Amniotic stem cell (primary cell): Measurements from ENCODE around the gene GGPS1.
"Not testable (repeated sequence)": the region's sequence is repeated elsewhere in the genome, so short reads cannot be mapped to it uniquely, and the experiment has no call there.

Experiments used
- DNase-seq: peaks from one replicate; lab custom pipeline; 2025; lab: John Stamatoyannopoulos, UW

Gene GGPS1

GRCh38 chr1:235328271-235329138, at the start of gene GGPS1:
TSS of gene GGPS1 (plus strand) at chr1:235328570. CDS start at chr1:235335265, 6,695 bp downstream.
- peak; percentile 99 for DNase-seq

DNA sequence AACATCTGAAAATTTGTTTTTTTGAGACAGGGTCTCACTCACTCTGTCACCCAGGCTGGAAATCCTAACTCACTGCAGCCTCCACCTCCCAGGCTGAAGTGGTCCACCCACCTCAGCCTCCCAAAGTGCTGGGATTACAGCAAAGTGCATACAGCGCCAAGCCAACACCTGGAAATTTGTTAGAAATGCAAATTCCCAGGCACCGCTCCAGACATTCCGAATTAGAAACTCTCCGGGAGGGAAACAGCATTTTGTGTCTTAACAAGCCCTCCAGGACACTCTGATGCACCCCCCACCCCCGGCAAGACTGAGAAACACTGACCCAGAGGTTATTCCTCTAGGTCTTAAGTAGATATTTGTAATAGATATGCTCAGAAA, 49.5 kb upstream of the GGPS1 start:
- DNase-seq: no peak

DNA sequence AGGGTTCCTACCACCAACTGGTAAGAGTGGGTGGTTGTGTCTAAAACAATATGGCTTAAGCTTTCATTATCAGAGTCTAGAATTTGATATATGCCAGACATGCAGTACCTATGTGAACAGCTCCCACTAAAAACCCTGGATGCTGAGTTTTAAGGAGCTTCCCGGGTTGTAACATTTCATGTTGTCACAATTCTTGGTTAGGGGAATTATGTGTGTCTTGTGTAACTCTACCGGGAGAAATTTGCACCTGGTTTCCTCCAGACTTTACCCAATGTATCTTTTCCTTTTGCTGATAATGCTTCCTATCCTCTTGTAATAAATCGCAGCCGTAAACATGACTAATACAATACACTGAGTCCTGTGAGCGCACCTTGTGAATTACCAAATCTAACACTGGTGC, 48.7 kb upstream of the GGPS1 start:
- no peak for DNase-seq

DNA sequence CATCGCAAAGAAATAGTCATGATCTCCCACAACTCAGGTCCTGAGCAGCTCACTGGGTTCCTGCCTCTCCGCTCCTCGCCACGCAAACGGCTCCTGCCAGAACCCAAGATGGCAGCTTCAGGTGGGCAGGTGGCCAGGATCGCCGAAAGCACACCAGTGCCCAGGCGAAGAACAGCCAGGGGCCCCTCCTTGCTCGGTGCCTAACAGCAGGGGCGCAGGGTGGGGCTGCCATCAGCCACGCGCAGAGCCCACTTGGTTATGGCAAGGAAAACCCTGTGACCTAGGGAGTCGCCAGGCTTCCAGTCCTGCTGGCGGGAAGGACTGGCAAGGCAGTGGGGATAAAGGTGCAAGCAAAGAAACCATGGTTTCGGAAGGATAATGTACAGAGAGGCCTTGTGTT, 47.9 kb upstream of the GGPS1 start:
- no peak for DNase-seq

DNA sequence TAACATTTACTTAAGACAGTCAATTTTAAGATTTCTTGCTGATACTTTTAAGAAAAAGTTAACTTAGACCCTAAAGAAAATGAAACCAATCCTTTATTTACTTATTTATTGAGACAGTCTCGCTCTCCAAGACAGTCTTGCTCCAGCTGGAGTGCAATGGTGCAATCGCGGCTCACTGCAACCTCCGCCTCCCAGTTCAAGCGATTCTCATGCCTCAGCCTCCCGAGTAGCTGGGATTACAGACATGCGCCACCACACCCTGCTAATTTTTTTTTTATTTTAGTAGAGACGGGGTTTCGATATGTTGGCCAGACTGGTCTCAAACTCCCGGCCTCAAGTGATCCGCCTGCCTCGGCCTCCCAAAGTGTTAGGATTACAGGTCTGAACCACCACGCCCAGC, 44.7 kb upstream of the GGPS1 start:
- DNase-seq: not testable (repeated sequence)

- DNase-seq: no peak
These were observed 44.1 kb upstream of the GGPS1 start for GRCh38 chr1:235284231-235284769.

- no peak for DNase-seq
These were observed 41.7 kb upstream of the GGPS1 start for GRCh38 chr1:235286667-235287066.

GRCh38 chr1:235287208-235287882, 41.0 kb upstream of the GGPS1 start:
- DNase-seq: no peak

GRCh38 chr1:235289859-235290739, 38.3 kb upstream of the GGPS1 start:
- no peak for DNase-seq

DNA sequence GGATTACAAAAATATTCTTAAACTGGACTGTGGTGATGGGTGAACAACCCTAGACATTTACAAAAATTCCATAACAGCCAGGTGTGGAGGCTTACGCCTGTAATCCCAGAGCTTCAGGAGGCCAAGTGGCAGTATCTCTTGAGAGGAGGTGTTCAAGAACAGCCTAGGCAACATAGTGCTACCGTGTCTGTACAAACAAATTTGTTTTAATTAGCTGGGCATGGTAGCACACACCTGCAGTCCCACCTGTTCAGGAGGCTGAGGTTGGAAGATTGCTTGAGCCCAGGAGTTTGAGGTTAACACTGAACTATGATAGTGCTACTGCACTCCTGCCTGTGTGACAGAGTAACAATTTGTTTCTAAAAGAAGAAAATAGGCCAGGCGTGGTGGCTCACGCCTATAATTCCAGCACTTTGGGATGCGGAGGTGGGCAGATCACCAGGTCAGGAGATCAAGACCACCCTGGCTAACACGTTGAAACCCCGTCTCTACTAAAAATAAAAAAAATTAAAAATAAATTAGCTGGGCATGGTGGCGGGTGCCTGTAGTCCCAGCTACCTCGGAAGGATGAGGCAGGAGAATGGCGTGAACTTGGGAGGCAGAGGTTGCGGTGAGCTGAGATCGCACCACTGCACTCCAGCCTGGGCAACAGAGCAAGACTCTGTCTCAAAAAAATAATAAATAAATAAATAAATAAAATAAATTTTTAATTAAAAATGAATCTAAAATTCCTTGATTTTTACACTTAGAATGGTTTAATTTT, 37.4 kb upstream of the GGPS1 start:
- DNase-seq: no peak

DNA sequence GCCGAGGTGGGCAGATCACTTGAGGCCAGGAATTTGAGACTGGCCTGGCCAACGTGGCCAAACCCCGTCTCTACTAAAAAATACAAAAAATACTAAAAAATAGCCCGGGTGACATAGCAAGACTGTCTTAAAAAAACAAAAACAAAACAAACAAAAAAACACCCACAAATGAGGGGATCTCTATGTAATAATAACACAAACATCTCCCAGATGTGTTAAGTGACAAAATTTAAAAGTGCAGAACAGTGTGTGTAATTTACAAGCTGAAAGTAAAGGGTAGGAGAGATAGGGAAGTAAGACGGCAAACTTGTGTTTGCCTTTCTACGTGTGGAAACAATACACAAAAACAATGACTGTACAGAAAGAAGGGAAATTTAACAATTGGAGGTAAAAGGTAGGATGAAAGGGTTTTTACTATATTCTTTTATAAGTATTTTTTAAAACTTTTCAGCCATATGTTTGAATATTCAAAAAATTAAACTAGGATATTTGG, 36.7 kb upstream of the GGPS1 start:
- DNase-seq: no peak

DNA sequence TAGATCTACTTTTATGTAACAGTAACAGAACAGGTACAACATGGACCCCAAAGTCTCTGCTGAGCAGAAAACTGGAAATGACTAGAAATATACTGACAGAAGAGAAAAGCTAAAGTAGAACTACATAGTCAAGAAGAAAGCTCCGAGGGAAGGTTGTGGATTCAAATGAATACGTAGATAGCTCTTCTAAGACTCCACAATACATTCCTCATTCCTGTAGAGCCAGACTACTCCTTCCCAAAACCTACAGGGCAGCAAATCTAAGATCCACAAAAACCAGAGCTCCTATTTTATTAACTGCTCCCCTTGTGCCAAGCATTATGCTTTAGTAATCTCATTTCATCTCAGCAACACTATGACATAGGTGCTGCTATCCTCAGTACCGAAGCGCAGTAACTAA, 35.6 kb upstream of the GGPS1 start:
- DNase-seq: no peak

GRCh38 chr1:235293322-235293942, 34.9 kb upstream of the GGPS1 start:
- no peak for DNase-seq

DNA sequence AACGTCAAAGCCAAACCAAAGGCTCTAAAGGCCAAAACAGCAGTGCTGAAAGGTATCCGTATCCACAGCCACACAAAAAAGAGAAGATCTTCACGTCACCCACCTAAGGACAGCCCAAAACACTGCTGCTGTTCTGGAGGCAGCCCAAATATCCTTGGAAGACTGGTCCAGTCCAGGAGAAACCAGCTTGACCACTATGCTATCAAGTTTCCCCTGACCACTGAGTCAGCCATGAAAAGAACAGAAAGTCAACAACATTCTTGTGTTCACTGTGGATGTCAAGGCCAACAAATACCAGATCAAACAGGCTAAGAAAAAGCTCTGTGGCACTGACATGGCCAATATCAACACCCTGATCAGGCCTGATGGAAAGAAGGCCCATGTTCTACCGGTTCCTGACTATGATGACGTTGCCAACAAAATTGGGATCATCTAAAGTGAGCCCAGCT, 32.4 kb upstream of the GGPS1 start:
- no peak for DNase-seq

DNA sequence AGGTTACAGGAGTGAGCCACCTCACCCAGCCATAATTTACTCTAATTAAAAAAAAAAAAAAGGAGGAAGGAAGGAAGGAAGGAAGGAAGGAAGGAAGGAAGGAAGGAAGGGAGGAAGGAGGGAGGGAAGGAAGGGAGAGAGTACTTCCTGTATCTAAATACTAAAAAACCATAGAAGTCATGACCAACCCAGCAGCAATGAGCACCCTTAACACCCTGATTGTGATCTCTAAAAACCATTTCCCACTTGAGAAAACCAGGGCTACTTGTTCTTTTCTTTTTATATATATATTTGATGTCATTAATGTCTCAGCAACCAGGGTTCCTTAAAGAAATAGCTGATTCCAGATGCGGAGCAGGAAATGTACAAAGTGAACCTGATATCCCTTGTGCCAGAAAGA, 31.6 kb upstream of the GGPS1 start:
- no peak for DNase-seq

- DNase-seq: no peak
These were observed 30.8 kb upstream of the GGPS1 start for GRCh38 chr1:235297579-235297978.

DNA sequence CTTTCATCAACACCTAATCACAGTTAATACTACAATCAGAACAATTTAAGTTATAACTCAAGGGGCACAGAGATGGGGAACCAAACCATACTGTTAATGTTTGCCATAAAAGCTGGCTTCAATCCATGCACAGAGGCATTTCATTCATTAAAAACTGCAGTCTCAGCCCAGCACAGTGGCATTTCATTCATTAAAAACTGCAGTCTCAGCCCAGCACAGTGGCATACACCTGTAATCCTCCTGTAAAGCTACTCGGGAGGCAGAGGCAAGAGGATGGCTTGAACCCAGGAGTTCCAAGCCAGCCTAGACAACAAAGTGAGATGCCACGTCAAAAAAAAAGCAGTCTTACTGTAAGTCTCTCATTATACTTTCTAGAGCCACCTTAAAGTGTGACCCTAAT, 29.6 kb upstream of the GGPS1 start:
- DNase-seq: no peak

DNA sequence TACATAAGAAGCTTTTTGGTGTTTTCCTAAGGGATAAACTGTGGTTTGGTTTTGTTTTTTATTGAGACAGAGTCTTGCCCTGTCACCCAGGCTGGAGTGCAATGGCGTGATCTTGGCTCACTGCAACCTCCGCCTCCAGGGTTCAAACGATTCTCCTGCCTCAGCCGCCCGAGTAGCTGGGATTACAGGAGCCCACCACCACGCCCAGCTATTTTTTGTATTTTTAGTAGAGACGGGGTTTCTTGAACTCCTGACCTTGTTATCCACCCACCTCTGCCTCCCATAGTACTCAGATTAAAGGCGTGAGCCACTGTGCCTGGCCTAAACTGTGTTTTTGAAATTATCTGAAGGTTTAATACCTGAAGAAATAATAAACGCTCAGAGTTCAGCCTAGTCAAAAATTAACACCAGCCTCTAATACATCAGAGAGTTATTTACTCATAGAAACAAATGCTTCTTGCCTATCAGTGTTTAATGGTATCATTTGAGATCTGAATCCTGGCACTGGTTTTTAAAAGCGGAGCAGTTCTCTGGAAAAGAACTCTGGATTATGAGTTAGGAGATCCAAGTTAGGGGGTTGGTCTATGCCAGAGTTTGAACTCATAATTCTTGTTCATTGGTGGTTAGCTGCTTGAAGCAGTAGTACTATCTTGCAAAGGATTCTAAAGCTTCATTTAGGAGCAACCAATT, 29.1 kb upstream of the GGPS1 start:
- DNase-seq: no peak

DNA sequence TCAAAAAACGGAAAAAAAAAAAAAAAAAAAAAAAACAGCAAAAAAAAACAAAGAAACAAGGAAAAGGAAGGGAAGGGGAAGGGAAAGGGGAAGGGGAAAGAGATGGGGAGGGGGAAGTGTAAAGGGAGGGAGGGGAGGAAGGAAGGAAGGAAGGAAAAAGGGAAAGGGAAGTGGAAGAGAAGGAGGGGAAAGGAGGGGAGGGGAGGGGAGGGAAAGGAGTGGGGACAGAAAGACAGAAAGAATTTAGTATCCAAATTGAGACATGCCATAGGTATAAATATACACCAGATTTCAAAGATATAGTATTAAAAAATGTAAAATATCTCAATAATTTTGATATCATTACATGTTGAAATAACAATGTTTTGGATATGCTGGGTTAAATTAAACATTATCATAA, 26.2 kb upstream of the GGPS1 start:
- DNase-seq: no peak
